DMS153 treated with DMSO at 0.1 percent for 48 hours (cell line): ENCODE data around the gene GIMAP6.
"Not testable (repeated sequence)": the region's sequence is repeated elsewhere in the genome, so short reads cannot be mapped to it uniquely, and the experiment has no call there.

ENCODE experiments used
- DNase-seq: peaks from one replicate; lab custom pipeline; 2025; ENCODE audit not compliant: unreplicated experiment; lab: John Stamatoyannopoulos, UW

The GIMAP6 gene

GRCh38 chr7:150586068-150586784, 46.0 kb downstream of the GIMAP6 start:
- no peak for DNase-seq

GRCh38 chr7:150585199-150585598, 47.0 kb downstream of the GIMAP6 start:
- DNase-seq: no peak

- peak; percentile 45 for DNase-seq
These were observed 51.4 kb downstream of the GIMAP6 start for GRCh38 chr7:150580638-150581394.

GRCh38 chr7:150579979-150580637, 52.1 kb downstream of the GIMAP6 start:
- not testable (repeated sequence) for DNase-seq
